HG02885 (cell line): ENCODE data around the gene BPTF.
"Not testable (repeated sequence)": the region's sequence is repeated elsewhere in the genome, so short reads cannot be mapped to it uniquely, and the experiment has no call there.

Source experiments
- ATAC-seq: cut with Tn5 transposase; IDR thresholded peaks from one replicate; pipeline ENCODE4 v1.9.1; 2021; ENCODE audit warnings: mild to moderate bottlenecking; ENCODE audit not compliant: unreplicated experiment, poor library complexity

The BPTF gene

DNA sequence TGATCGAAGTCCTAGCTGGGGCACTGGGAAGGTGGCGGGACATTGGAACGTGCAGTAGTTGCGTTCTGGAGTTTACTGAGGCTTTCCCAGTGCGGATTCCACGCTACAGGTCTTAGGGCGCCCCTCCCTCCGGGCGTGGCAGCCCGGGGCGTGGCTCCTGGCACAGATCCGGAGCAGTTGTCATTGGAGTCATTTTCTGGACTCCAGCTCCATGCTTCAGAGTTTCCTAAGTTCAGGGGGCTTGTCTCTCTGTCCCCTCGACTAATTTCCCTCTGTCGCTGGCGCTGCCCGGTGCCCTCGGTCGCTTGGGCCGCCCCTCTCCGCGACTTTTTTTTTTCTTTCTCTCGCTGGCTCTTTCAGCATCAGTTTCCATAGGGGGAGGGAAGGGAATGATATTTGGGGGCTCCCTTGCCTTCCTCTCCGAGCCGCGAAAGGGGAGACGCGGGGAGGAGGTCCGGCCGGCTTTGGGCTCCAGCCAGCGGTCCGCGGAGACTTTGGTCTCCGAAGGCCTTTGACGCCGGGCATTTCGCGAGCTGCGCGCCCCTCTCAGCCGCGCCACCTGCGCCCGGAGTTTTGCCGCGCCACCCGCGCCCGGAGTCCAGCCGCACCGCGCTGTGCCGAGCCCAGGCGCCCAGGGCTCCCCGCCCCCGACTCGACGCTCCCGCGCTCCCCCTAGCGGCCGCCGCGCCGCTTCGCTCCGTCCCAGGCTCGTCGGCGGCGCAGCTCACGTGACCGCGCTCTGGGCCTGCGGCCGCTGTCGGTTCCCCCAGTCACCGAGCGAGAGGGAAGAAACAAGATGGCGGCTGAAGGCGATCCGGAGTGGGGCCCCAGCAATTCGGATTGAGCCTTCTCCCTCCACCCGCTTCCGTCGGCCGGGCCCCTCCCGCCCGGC lies at the start of gene BPTF:
TSS of gene BPTF (plus strand) at position 769 of the 892 bp plus-strand sequence. CDS start 222 bp downstream, outside the sequence.
- ATAC-seq, result peak; percentile 82

DNA sequence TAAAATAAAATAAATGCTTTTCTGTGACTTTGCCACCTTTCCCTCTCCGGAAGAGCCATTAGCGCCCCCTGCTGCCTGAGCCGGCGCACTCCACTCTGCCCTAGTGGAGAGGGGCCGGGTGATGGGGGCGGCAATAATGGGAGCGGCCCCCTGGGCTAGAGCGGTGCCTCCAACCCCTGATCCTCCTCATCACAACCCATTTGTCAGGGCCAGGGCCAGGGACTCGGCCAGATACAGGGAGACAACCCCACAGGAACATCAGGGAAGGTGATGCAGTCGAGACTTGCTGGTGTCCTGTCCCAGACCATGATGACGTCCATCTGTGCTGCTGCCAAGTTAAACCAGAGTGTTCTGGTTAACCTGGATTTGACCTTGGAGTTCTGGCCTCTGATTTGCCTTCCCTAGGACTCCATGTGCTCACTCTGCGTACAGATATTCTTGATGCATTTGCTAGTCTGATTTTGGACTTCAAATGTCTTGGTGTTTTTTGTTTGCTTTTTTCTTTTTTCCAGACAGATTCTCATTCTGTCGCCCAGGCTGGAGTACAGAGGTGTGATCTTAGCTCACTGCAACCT lies 46.1 kb upstream of the BPTF start:
- ATAC-seq, result no peak

GRCh38 chr17:67784364-67785121 lies 40.8 kb upstream of the BPTF start:
- no peak for ATAC-seq

- ATAC-seq, result no peak
These were observed 40.2 kb upstream of the BPTF start for GRCh38 chr17:67785122-67785477.

DNA sequence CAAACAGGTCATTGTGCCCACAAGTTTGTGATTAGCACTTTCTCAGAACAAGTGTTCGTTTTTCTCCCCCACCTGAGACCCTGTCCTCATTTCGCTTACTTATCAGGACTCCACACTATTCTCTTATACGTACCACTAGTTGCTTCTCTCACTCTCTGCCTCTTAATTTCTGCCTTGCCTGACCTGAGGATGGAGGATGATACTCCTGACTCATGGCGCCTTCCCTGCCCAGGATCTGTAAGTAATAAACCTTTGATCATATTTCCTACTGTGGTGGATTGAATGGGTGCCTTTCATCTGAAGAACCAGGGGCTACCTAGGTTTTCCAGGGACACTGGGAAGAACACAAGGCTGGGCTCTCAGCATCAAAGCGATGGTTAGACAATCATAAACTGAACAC lies 39.8 kb upstream of the BPTF start:
- ATAC-seq, result no peak

GRCh38 chr17:67800495-67800928 lies 24.8 kb upstream of the BPTF start:
- peak; percentile 67 for ATAC-seq

- ATAC-seq, result no peak
These were observed 23.6 kb upstream of the BPTF start for GRCh38 chr17:67801626-67802175.

- ATAC-seq, result no peak
These were observed 14.8 kb upstream of the BPTF start for GRCh38 chr17:67810464-67810863.

GRCh38 chr17:67812380-67812779 lies 12.9 kb upstream of the BPTF start:
- not testable (repeated sequence) for ATAC-seq

DNA sequence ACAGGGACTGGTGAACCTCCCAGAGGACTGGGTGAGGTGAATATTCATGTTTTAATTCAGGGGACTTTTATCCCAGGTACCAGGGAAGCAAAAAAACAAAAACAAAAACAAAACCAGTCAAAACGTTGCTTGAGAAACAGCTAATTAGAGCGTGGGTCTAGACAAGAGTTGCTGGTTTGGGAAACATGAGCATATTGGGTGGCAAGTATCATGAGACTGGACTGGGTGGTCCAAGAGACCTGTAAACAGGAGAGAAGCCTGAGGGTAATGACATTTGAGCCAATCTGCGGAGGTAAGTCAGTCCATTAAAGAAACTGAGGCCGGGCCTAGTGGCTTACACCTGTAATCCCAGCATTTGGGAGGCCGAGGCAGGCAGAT lies 11.5 kb upstream of the BPTF start:
- no peak for ATAC-seq

GRCh38 chr17:67818110-67819002 lies 6.9 kb upstream of the BPTF start:
- peak; percentile 64 for ATAC-seq

DNA sequence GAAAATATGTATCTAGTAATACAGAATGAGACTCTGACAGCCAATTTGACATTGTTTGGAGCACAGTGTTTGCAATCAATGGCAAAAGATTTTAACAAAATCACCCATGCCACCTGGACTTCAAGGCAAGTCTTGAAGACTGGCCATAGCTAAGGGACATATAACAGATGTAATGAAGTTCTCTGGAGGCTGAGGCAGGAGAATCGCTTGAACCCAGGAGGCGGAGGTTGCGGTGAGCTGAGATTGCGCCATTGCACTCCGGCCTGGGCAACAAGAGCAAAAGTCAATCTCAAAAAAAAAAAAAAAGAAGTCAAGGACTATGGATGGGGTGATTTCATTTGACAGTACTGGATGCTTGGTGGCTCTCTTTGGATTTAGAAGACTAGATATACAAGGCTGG lies 5.6 kb upstream of the BPTF start:
- no peak for ATAC-seq

GRCh38 chr17:67821871-67822367 lies 3.4 kb upstream of the BPTF start:
- no peak for ATAC-seq

GRCh38 chr17:67825627-67826601 lies 611 bp downstream of the BPTF start:
- ATAC-seq, result peak; percentile 45

GRCh38 chr17:67829331-67829730 lies 4.0 kb downstream of the BPTF start:
- ATAC-seq, result no peak

GRCh38 chr17:67830440-67830839 lies 5.1 kb downstream of the BPTF start:
- ATAC-seq, result no peak

GRCh38 chr17:67831268-67831667 lies 6.0 kb downstream of the BPTF start:
- ATAC-seq, result no peak

- no peak for ATAC-seq
These were observed 7.8 kb downstream of the BPTF start for GRCh38 chr17:67833134-67833533.
